RWPE2 (cell line): ENCODE measurements around the gene KSR2.

Experiments used
- ATAC-seq: fragments of 200-7000 bp; cut with Tn5 transposase; 3 replicates; pipeline ENCODE4 v1.9.1; 2021; ENCODE audit warnings: low read depth
- DNase-seq: peaks from one replicate; pipeline ENCODE4 v3.0.0-alpha.2; 2020; ENCODE audit warnings: low spot score
- H3K27ac ChIP-seq: fragments of 450-650 bp; 2 replicates; pipeline ENCODE4 v1.5.1; 2017; ENCODE audit warnings: mild to moderate bottlenecking; ENCODE audit not compliant: poor library complexity, severe bottlenecking
- H3K27me3 ChIP-seq: fragments of 250-450 bp; sonication (Bioruptor Pico); 2 replicates; pipeline ENCODE4 v1.5.1; 2021; ENCODE audit warnings: mild to moderate bottlenecking, moderate library complexity; ENCODE audit not compliant: insufficient read depth, poor library complexity, severe bottlenecking
- H3K36me3 ChIP-seq: fragments of 250-450 bp; sonication (Bioruptor Pico); 2 replicates; pipeline ENCODE4 v1.5.1; 2020; ENCODE audit warnings: low read depth, mild to moderate bottlenecking, moderate library complexity
- H3K4me1 ChIP-seq: fragments of 250-450 bp; sonication (Bioruptor Pico); 2 replicates; pipeline ENCODE4 v1.5.1; 2021; ENCODE audit warnings: mild to moderate bottlenecking, moderate library complexity; ENCODE audit not compliant: insufficient read depth, poor library complexity, severe bottlenecking
- H3K4me3 ChIP-seq: fragments of 250-450 bp; sonication (Bioruptor Pico); 2 replicates; pipeline ENCODE4 v1.5.1; 2021; ENCODE audit warnings: mild to moderate bottlenecking, moderate library complexity; ENCODE audit not compliant: severe bottlenecking
- H3K9me3 ChIP-seq: fragments of 250-450 bp; sonication (Bioruptor Pico); 2 replicates; pipeline ENCODE4 v1.5.1; 2021; ENCODE audit warnings: mild to moderate bottlenecking, moderate library complexity; ENCODE audit not compliant: severe bottlenecking
- CTCF ChIP-seq: fragments of 450-650 bp; IDR thresholded peaks from one replicate; pipeline ENCODE4 v1.5.1; 2017; ENCODE audit warnings: mild to moderate bottlenecking, moderate library complexity; ENCODE audit not compliant: poor library complexity, severe bottlenecking

The KSR2 gene

DNA sequence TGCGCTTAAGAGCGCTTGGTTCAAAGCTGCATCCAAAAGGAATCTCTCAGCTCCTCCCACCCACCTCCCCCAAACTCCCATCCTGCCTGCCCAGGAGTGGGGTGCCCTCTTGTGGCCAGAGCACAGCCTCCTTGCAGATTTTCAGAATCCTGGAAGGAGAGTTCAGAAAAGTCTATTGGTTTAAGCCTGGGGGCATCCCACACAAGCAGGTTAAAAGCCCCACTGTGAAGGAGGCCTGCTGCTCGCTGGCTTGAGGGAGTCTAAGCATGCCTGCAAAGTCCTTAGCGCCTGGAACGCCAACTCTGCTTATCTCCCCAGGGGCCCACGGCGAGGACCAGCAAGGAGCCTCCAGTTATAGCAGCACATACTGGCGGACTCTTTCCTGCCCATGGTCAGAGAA lies 297.1 kb downstream of the KSR2 start:
- ATAC-seq (peak; percentile 29; the same call in 1 of the 3 replicates), DNase-seq (no peak)
- Histone ChIP-seq H3K4me1 (peaks cover 4% of the 10 kb centered on the region), H3K27ac (no peak overlapping the region), H3K4me3 (no peak overlapping the region), H3K9me3 (no peaks in the 10 kb centered on the region), H3K36me3 (no peaks in the 10 kb centered on the region), H3K27me3 (no peaks in the 10 kb centered on the region)
- TF ChIP-seq CTCF = peak; percentile 74

DNA sequence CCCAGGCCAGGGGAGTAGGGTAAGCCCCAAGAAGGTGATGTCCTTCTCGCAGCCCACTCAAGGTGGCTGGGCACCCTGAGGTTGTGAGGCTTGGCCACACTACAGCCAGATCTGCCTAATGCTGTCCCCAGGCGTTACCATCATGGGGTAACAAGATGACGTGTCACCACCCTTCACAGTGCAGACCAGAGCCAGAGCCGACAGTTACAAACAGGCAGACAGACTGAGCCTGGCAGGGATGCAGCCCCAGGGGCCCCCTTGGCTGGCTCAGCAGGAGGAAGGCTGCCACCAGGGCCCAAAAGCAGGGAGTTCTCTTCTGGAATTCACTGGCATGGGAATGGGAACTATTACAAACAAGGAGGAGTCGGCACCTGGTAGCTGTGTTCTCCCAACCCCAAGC lies 304.6 kb downstream of the KSR2 start:
- ATAC-seq = no peak
- TF ChIP-seq CTCF = no peak
- DNase-seq = no peak
- Histone ChIP-seq H3K4me1 (no peaks in the 10 kb centered on the region), H3K27ac (no peak overlapping the region), H3K9me3 (no peaks in the 10 kb centered on the region), H3K4me3 (no peak overlapping the region), H3K36me3 (no peaks in the 10 kb centered on the region), H3K27me3 (no peaks in the 10 kb centered on the region)

- no peaks in the 10 kb centered on the region for H3K36me3 ChIP-seq
These were observed 306.0 kb downstream of the KSR2 start for GRCh38 chr12:117662620-117663395.

DNA sequence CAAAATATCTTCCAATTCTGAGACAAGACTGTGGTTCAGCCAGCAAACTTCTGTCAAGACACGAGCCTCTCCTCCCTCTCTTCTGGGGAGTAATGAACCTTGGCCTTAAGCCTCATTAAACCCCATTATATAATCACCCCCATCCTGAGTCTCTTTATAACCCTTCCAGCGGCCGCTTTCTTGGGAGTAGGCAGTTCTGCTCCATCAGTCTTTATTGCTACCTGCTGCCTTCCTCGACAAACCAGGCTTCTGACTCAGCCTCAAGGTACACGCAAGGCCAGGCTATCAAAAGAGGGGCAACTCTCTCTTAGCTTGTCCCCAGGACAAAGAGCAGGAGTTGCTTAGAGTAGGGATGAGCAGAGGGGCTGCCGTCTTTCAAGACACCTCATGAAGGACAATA lies 306.6 kb downstream of the KSR2 start:
- H3K4me1 ChIP-seq = no peaks in the 10 kb centered on the region
- no peak overlapping the region for H3K27ac ChIP-seq
- no peaks in the 10 kb centered on the region for H3K27me3 ChIP-seq
- no peak overlapping the region for H3K4me3 ChIP-seq
- no peaks in the 10 kb centered on the region for H3K36me3 ChIP-seq
- H3K9me3 ChIP-seq = no peaks in the 10 kb centered on the region
- no peak for ATAC-seq
- TF ChIP-seq CTCF = no peak
- no peak for DNase-seq

More at GRCh38 chr12:117662620-117663395, 306.0 kb downstream of the KSR2 start:
- no peak overlapping the region for H3K4me3 ChIP-seq
- H3K9me3 ChIP-seq = no peaks in the 10 kb centered on the region
- H3K4me1 ChIP-seq = no peaks in the 10 kb centered on the region
- no peak overlapping the region for H3K27ac ChIP-seq
- H3K27me3 ChIP-seq = no peaks in the 10 kb centered on the region
- no peak for TF ChIP-seq CTCF
- peak; percentile 54; the same call in 2 of the 3 replicates for ATAC-seq
- DNase-seq = no peak

- H3K36me3 ChIP-seq = no peaks in the 10 kb centered on the region
These were observed 307.3 kb downstream of the KSR2 start for GRCh38 chr12:117661471-117661870.

More at GRCh38 chr12:117661471-117661870, 307.3 kb downstream of the KSR2 start:
- ATAC-seq (no peak), DNase-seq (no peak)
- H3K27me3 ChIP-seq = no peaks in the 10 kb centered on the region
- H3K9me3 ChIP-seq = no peaks in the 10 kb centered on the region
- no peak overlapping the region for H3K27ac ChIP-seq
- no peak for TF ChIP-seq CTCF
- H3K4me3 ChIP-seq = no peak overlapping the region
- no peaks in the 10 kb centered on the region for H3K4me1 ChIP-seq
